NCI-H2081 treated with DMSO at 0.1 percent for 48 hours (cell line): Measurements from ENCODE around the gene WBP4.
A peak's percentile ranks its signal among the peaks of the same experiment; 100 is the strongest.
"Not testable (repeated sequence)": the region's sequence is repeated elsewhere in the genome, so short reads cannot be mapped to it uniquely, and the experiment has no call there.

ENCODE experiments used
- DNase-seq: peaks from one replicate; lab custom pipeline; 2025; lab: John Stamatoyannopoulos, UW

Gene WBP4

GRCh38 chr13:41061075-41061913 is at the start of gene WBP4:
WBP4 (plus strand) TSS chr13:41061509; CDS start chr13:41061674, 165 bp downstream.
- DNase-seq: peak; percentile 15

GRCh38 chr13:41012536-41012935 is 48.8 kb upstream of the WBP4 start:
- no peak for DNase-seq

GRCh38 chr13:41013835-41014234 is 47.5 kb upstream of the WBP4 start:
- no peak for DNase-seq

- no peak for DNase-seq
Observed at GRCh38 chr13:41015920-41016319, 45.4 kb upstream of the WBP4 start.

- no peak for DNase-seq
Observed at GRCh38 chr13:41017159-41017558, 44.1 kb upstream of the WBP4 start.

GRCh38 chr13:41017817-41018601 is 43.3 kb upstream of the WBP4 start:
- DNase-seq: no peak

- no peak for DNase-seq
Observed at GRCh38 chr13:41018602-41018948, 42.7 kb upstream of the WBP4 start.

- no peak for DNase-seq
Observed at GRCh38 chr13:41019011-41019487, 42.3 kb upstream of the WBP4 start, which contains the start of gene ELF1. ELF1 (minus strand) TSS chr13:41019316; CDS start chr13:40982054, 37,262 bp downstream.

- no peak for DNase-seq
Observed at GRCh38 chr13:41019578-41020347, 41.5 kb upstream of the WBP4 start.

- DNase-seq: no peak
Observed at GRCh38 chr13:41025518-41025917, 35.8 kb upstream of the WBP4 start.

- no peak for DNase-seq
Observed at GRCh38 chr13:41026788-41027187, 34.5 kb upstream of the WBP4 start.

- no peak for DNase-seq
Observed at GRCh38 chr13:41028051-41028450, 33.3 kb upstream of the WBP4 start.

GRCh38 chr13:41029629-41030028 is 31.7 kb upstream of the WBP4 start:
- DNase-seq: no peak

- no peak for DNase-seq
Observed at GRCh38 chr13:41032691-41033376, 28.5 kb upstream of the WBP4 start.

GRCh38 chr13:41034382-41034781 is 26.9 kb upstream of the WBP4 start:
- DNase-seq: no peak

GRCh38 chr13:41034881-41035280 is 26.4 kb upstream of the WBP4 start:
- DNase-seq: no peak

- not testable (repeated sequence) for DNase-seq
Observed at GRCh38 chr13:41036557-41036956, 24.8 kb upstream of the WBP4 start.

- no peak for DNase-seq
Observed at GRCh38 chr13:41039746-41040145, 21.6 kb upstream of the WBP4 start.

GRCh38 chr13:41040584-41041334 is 20.6 kb upstream of the WBP4 start:
- no peak for DNase-seq

- DNase-seq: not testable (repeated sequence)
Observed at GRCh38 chr13:41042419-41042818, 18.9 kb upstream of the WBP4 start.

- DNase-seq: no peak
Observed at GRCh38 chr13:41048640-41049039, 12.7 kb upstream of the WBP4 start.
